Mesendoderm (in vitro differentiated cells): ENCODE results near the gene HSFX2.
"Not testable (repeated sequence)": the region's sequence is repeated elsewhere in the genome, so short reads cannot be mapped to it uniquely, and the experiment has no call there.

Source experiments
- DNase-seq: peaks from one replicate; pipeline ENCODE4 v3.0.0; 2013
- H2AK5ac ChIP-seq: 2 replicates; pipeline ENCODE4 v1.6.1; 2013; ENCODE audit warnings: low read length, inconsistent platforms
- H2BK120ac ChIP-seq: 2 replicates; pipeline ENCODE4 v1.6.1; 2013; ENCODE audit warnings: low read depth, mild to moderate bottlenecking, low read length, moderate library complexity, mixed read lengths
- H2BK15ac ChIP-seq: replicated peaks from 2 replicates; pipeline ENCODE4 v1.6.1; 2013; ENCODE audit warnings: low read depth, mild to moderate bottlenecking, moderate library complexity
- H2BK5ac ChIP-seq: 2 replicates; pipeline ENCODE4 v1.6.1; 2013; ENCODE audit warnings: low read length, inconsistent platforms
- H3K18ac ChIP-seq: 2 replicates; pipeline ENCODE4 v1.6.1; 2013; ENCODE audit warnings: mild to moderate bottlenecking, low read length, mixed read lengths
- H3K23ac ChIP-seq: one replicate; pipeline ENCODE4 v1.6.1; 2013; ENCODE audit warnings: low read length
- H3K27ac ChIP-seq: 2 replicates; pipeline ENCODE4 v1.5.1; 2013; ENCODE audit warnings: low read depth, mild to moderate bottlenecking, inconsistent platforms, low read length, moderate library complexity
- H3K27me3 ChIP-seq: 2 replicates; pipeline ENCODE4 v1.6.1; 2013; ENCODE audit warnings: low read length, control low read depth, mild to moderate bottlenecking, inconsistent platforms; ENCODE audit not compliant: insufficient read depth, poor library complexity
- H3K36me3 ChIP-seq: 2 replicates; pipeline ENCODE4 v1.6.1; 2013; ENCODE audit warnings: low read length, inconsistent platforms; ENCODE audit not compliant: control insufficient read depth, insufficient read depth
- H3K4ac ChIP-seq: one replicate; pipeline ENCODE4 v1.6.1; 2013; ENCODE audit warnings: low read depth, mild to moderate bottlenecking, low read length, moderate library complexity
- H3K4me1 ChIP-seq: 2 replicates; pipeline ENCODE4 v1.6.1; 2013; ENCODE audit warnings: low read depth, low read length, inconsistent platforms; ENCODE audit not compliant: control insufficient read depth
- H3K4me2 ChIP-seq: 2 replicates; pipeline ENCODE4 v1.6.1; 2013; ENCODE audit warnings: low read length
- H3K4me3 ChIP-seq: 2 replicates; pipeline ENCODE4 v1.5.1; 2013; ENCODE audit warnings: mild to moderate bottlenecking, low read length
- H3K56ac ChIP-seq: one replicate; pipeline ENCODE4 v1.6.1; 2013; ENCODE audit warnings: low read length
- H3K79me1 ChIP-seq: 2 replicates; pipeline ENCODE4 v1.6.1; 2013; ENCODE audit warnings: low read length, inconsistent platforms
- H3K79me2 ChIP-seq: 2 replicates; pipeline ENCODE4 v1.6.1; 2013; ENCODE audit warnings: mild to moderate bottlenecking, low read length; ENCODE audit not compliant: control insufficient read depth, insufficient read depth
- H3K9ac ChIP-seq: 2 replicates; pipeline ENCODE4 v1.6.1; 2013; ENCODE audit warnings: low read length, inconsistent platforms
- H4K5ac ChIP-seq: one replicate; pipeline ENCODE4 v1.6.1; 2013; ENCODE audit warnings: low read length
- H4K8ac ChIP-seq: one replicate; pipeline ENCODE4 v1.6.1; 2013; ENCODE audit warnings: low read depth, mild to moderate bottlenecking, control low read depth, low read length, moderate library complexity
- WGBS: extraction: QIAGEN DNeasy Blood & Tissue Kit; methylation state at CpG from one replicate; pipeline ENCODE4 v1.1.7; 2013; ENCODE audit warnings: low lambda C conversion rate, missing lambda C conversion rate; ENCODE audit not compliant: insufficient coverage; ENCODE audit errors: extremely low coverage; 5-methylcytosine and 5-hydroxymethylcytosine counted together

The HSFX2 gene

GRCh38 chrX:149551245-149551938 is 43.7 kb downstream of the HSFX2 start:
- H3K4me1 ChIP-seq, H3K4me3 ChIP-seq, H2BK15ac ChIP-seq, H3K27me3 ChIP-seq, H2AK5ac ChIP-seq, H3K79me1 ChIP-seq, H2BK120ac ChIP-seq, H3K56ac ChIP-seq, H3K36me3 ChIP-seq, H3K9ac ChIP-seq, H4K8ac ChIP-seq, H3K27ac ChIP-seq, H2BK5ac ChIP-seq, DNase-seq, H3K79me2 ChIP-seq, H4K5ac ChIP-seq, H3K23ac ChIP-seq, H3K18ac ChIP-seq, H3K4ac ChIP-seq, H3K4me2 ChIP-seq: not testable (repeated sequence)
- no CpG with 5 or more reads among the region's 4 CpGs for WGBS

- not testable (repeated sequence) for H3K4me3 ChIP-seq, H2BK120ac ChIP-seq, H4K5ac ChIP-seq, H3K27ac ChIP-seq, H3K4me1 ChIP-seq, H3K9ac ChIP-seq, H2BK15ac ChIP-seq, H2AK5ac ChIP-seq, H3K4me2 ChIP-seq, H3K79me1 ChIP-seq, H3K79me2 ChIP-seq, H3K18ac ChIP-seq, H3K56ac ChIP-seq, H3K4ac ChIP-seq, DNase-seq, H3K23ac ChIP-seq, H3K36me3 ChIP-seq, H2BK5ac ChIP-seq, H4K8ac ChIP-seq, H3K27me3 ChIP-seq
- WGBS: no CpG with 5 or more reads among the region's 1 CpG
These were observed 44.7 kb downstream of the HSFX2 start for GRCh38 chrX:149550454-149550853.

- not testable (repeated sequence) for H3K27ac ChIP-seq, H3K18ac ChIP-seq, H3K4me3 ChIP-seq, H4K8ac ChIP-seq, H3K36me3 ChIP-seq, H3K4me2 ChIP-seq, H2AK5ac ChIP-seq, H3K4ac ChIP-seq, H3K4me1 ChIP-seq, H4K5ac ChIP-seq, H3K27me3 ChIP-seq, H3K56ac ChIP-seq, H3K79me1 ChIP-seq, H3K79me2 ChIP-seq, H3K23ac ChIP-seq, H3K9ac ChIP-seq, DNase-seq, H2BK5ac ChIP-seq, H2BK120ac ChIP-seq, H2BK15ac ChIP-seq
- WGBS: no CpG with 5 or more reads among the region's 6 CpGs
These were observed 45.4 kb downstream of the HSFX2 start, which contains the start of gene HSFX3 for GRCh38 chrX:149549701-149550100. Gene HSFX3 (minus strand): TSS chrX:149549924. CDS start chrX:149549852, 72 bp downstream.

- H4K8ac ChIP-seq, H3K18ac ChIP-seq, H3K79me2 ChIP-seq, H3K4me1 ChIP-seq, H3K23ac ChIP-seq, H3K36me3 ChIP-seq, H3K4me2 ChIP-seq, H2BK15ac ChIP-seq, H2AK5ac ChIP-seq, H3K79me1 ChIP-seq, H3K27ac ChIP-seq, H3K9ac ChIP-seq, H3K27me3 ChIP-seq, H3K56ac ChIP-seq, H3K4ac ChIP-seq, DNase-seq, H3K4me3 ChIP-seq, H2BK120ac ChIP-seq, H2BK5ac ChIP-seq, H4K5ac ChIP-seq: not testable (repeated sequence)
- no CpG with 5 or more reads among the region's 3 CpGs for WGBS
These were observed 47.3 kb downstream of the HSFX2 start for GRCh38 chrX:149547782-149548181.

GRCh38 chrX:149546962-149547361 is 48.2 kb downstream of the HSFX2 start:
- not testable (repeated sequence) for H3K4me2 ChIP-seq, H3K4ac ChIP-seq, DNase-seq, H2AK5ac ChIP-seq, H3K56ac ChIP-seq, H3K79me2 ChIP-seq, H3K4me3 ChIP-seq, H3K9ac ChIP-seq, H3K27me3 ChIP-seq, H3K27ac ChIP-seq, H3K4me1 ChIP-seq, H4K5ac ChIP-seq, H3K18ac ChIP-seq, H2BK120ac ChIP-seq, H2BK5ac ChIP-seq, H2BK15ac ChIP-seq, H3K23ac ChIP-seq, H4K8ac ChIP-seq, H3K79me1 ChIP-seq, H3K36me3 ChIP-seq
- WGBS: no CpG with 5 or more reads among the region's 1 CpG
